PC-9 (cell line): ENCODE measurements around the gene IL1A. TPM values are rescaled to one million over a fixed set of nuclear protein-coding genes. Genes with fewer than 3 reads are reported as not detected.

Experiments
- BruUV-seq: library from RNA; stranded (reverse); fragments of 400-500 nt; replicated peaks from 2 replicates; lab custom pipeline; 2021; lab: Mats Ljungman, UMichigan
- CTCF ChIA-PET: fragments of 300-600 bp; sonication (Branson Sonifier 250); formaldehyde crosslinking; loops from one replicate; lab custom pipeline; 2022; ENCODE audit warnings: antibody characterized with exemption; lab: Charles Lee
- POLR2A ChIA-PET: fragments of 300-600 bp; sonication (Branson Sonifier 250); formaldehyde crosslinking; loops from one replicate; lab custom pipeline; 2022; ENCODE audit warnings: antibody characterized with exemption; ENCODE audit not compliant: unreplicated experiment; lab: Charles Lee
- DNase-seq, 2 experiments: peaks; one replicate each; pipeline versions ENCODE4 v3.0.0 to v3.0.0-alpha.2; 2015 to 2022; ENCODE audit warnings: mixed read lengths in 1 of 2
- H2AFZ ChIP-seq: fragments of 200-600 bp; sonication (generic); 2 replicates; pipeline ENCODE4 v1.8.1; 2017; ENCODE audit warnings: antibody characterized with exemption
- H3F3A ChIP-seq: fragments of 200-600 bp; sonication (generic); 2 replicates; pipeline ENCODE4 v1.8.1; 2017; ENCODE audit warnings: antibody characterized with exemption, mild to moderate bottlenecking, low read depth; ENCODE audit not compliant: insufficient read depth
- H3K27ac ChIP-seq: fragments of 200-600 bp; sonication (generic); 2 replicates; pipeline ENCODE4 v1.6.1; 2016; ENCODE audit warnings: mixed run types
- H3K27me3 ChIP-seq: fragments of 200-600 bp; sonication (generic); 2 replicates; pipeline ENCODE4 v1.6.1; 2016; ENCODE audit warnings: low read depth, mixed run types; ENCODE audit not compliant: insufficient read depth
- H3K36me3 ChIP-seq: fragments of 200-600 bp; sonication (generic); 2 replicates; pipeline ENCODE4 v1.6.1; 2016; ENCODE audit warnings: low read depth, mixed run types
- H3K4me1 ChIP-seq: fragments of 200-600 bp; sonication (generic); replicated peaks from 2 replicates; pipeline ENCODE4 v1.6.1; 2016; ENCODE audit warnings: mixed run types; ENCODE audit not compliant: insufficient read depth
- H3K4me2 ChIP-seq: fragments of 200-600 bp; sonication (generic); 2 replicates; pipeline ENCODE4 v1.6.1; 2017; ENCODE audit warnings: mixed run types
- H3K4me3 ChIP-seq: fragments of 200-600 bp; sonication (generic); 2 replicates; pipeline ENCODE4 v1.6.1; 2016; ENCODE audit warnings: mixed run types
- H3K79me2 ChIP-seq: fragments of 200-600 bp; sonication (generic); 2 replicates; pipeline ENCODE4 v1.6.1; 2017; ENCODE audit warnings: low read depth, mixed run types
- H3K9me2 ChIP-seq: fragments of 200-600 bp; sonication (generic); 2 replicates; pipeline ENCODE4 v1.8.1; 2017; ENCODE audit warnings: mild to moderate bottlenecking; ENCODE audit not compliant: insufficient read depth
- H3K9me3 ChIP-seq: fragments of 200-600 bp; sonication (generic); 2 replicates; pipeline ENCODE4 v1.8.1; 2016; ENCODE audit warnings: low read depth; ENCODE audit not compliant: insufficient read depth
- H4K20me1 ChIP-seq: fragments of 200-600 bp; sonication (generic); 2 replicates; pipeline ENCODE4 v1.8.1; 2017; ENCODE audit not compliant: insufficient read depth
- EZH2 ChIP-seq: fragments of 200-600 bp; sonication (generic); IDR thresholded peaks from 2 replicates; pipeline ENCODE4 v1.8.0; 2017; ENCODE audit warnings: antibody characterized with exemption, low read depth
- intact Hi-C: fragments of 100-400 bp; cut with micrococcal nuclease; formaldehyde crosslinking; loops from one replicate; pipeline ENCODE4 v1.10.0; 2022; ENCODE audit not compliant: unreplicated experiment
- total RNA-seq: library from RNA; stranded (reverse); gene quantifications from 2 replicates; pipeline ENCODE4 v1.2.3, GENCODE V29; 2021
- TF ChIP-seq, protein P1 (sequence below): fragments of 200-600 bp; sonication (generic); conservative IDR thresholded peaks from 2 replicates; pipeline ENCODE4 v1.6.1; 2017; ENCODE audit warnings: mixed run types, antibody characterized with exemption, mild to moderate bottlenecking, moderate library complexity

IL1A gene
- total RNA-seq, 1 experiment from 2014 or later = 0.55 TPM

DNA sequence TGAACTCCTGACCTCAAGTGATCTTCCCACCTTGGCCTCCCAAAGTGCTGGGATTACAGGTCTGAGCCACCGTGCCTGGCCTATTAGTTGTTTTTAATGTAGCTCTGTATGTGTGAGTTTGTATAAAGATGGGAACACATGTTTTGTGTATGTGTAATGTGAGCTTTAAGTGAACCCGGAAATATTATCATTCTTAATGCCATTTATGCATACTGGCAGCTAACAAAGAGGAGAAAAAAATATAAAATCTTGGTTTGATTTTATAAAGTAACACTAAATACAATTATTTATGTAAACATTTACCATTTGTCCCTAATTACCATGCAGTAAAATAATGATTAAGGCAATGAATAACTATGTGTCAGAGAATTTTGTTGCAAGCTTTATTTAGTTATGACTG, 10.7 kb downstream of the IL1A start:
- intact Hi-C loops = no loop called here
- POLR2A ChIA-PET = interaction anchor here (0.7 kb wide), 1 partner anchor 16 kb away, joined by 3 read pairs; no protein-coding TSS in a partner anchor
- Histone ChIP-seq H3K36me3 (no peaks in the 10 kb centered on the region), H4K20me1 (no peaks in the 10 kb centered on the region), H3K4me1 (peaks cover 4% of the 10 kb centered on the region; the same call in 1 of the 2 replicates), H2AFZ (no peak overlapping the region), H3K9me3 (no peaks in the 10 kb centered on the region; the same call in 1 of the 2 replicates), H3F3A (peaks cover 8% of the 10 kb centered on the region; the same call in 1 of the 2 replicates), H3K4me3 (no peak overlapping the region), H3K4me2 (no peak overlapping the region), H3K79me2 (no peaks in the 10 kb centered on the region), H3K27ac (no peak overlapping the region), H3K9me2 (no peaks in the 10 kb centered on the region), H3K27me3 (no peaks in the 10 kb centered on the region)
- DNase-seq = no peak
- TF ChIP-seq EZH2 = no peak
- no TSS peak for BruUV-seq
- CTCF ChIA-PET = no interaction called here

DNA sequence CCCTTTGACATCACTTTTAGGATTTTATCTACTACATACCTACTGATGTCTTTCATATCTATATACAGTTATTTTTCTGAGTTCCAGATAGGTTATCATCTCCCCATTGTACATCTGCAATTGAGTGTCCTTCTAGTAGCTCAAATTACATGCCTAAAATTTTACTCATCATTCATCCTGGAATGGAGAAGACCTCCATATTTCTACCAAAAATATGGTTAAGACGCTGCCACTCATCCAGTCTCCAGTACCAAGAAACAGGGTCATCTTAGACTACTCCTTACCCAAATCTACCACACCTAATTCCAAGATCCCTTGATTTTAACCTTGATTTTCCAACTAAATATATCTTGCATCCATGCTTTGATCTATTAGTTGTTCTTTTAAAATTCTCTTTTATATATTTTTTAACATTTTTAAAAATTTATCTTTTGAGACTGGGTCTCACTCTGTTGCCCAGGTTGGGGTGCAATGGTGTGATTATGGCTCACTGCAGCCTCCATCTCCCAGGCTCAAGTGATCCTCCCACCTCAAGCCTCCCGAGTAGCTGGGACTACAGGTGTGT, 11.3 kb downstream of the IL1A start:
- ChIA-PET CTCF (no interaction called here), POLR2A (interaction anchor here (0.6 to 0.7 kb wide), 2 partner anchors 16 to 371 kb away, joined by 3 to 4 read pairs; no protein-coding TSS in a partner anchor)
- no peaks in the 10 kb centered on the region; the same call in 1 of the 2 replicates for H3K9me3 ChIP-seq
- H3K9me2 ChIP-seq = no peaks in the 10 kb centered on the region
- no peak overlapping the region for H2AFZ ChIP-seq
- H3K4me1 ChIP-seq = peaks cover 5% of the 10 kb centered on the region
- no peak overlapping the region for H3K4me3 ChIP-seq
- TF ChIP-seq, protein P1, sequence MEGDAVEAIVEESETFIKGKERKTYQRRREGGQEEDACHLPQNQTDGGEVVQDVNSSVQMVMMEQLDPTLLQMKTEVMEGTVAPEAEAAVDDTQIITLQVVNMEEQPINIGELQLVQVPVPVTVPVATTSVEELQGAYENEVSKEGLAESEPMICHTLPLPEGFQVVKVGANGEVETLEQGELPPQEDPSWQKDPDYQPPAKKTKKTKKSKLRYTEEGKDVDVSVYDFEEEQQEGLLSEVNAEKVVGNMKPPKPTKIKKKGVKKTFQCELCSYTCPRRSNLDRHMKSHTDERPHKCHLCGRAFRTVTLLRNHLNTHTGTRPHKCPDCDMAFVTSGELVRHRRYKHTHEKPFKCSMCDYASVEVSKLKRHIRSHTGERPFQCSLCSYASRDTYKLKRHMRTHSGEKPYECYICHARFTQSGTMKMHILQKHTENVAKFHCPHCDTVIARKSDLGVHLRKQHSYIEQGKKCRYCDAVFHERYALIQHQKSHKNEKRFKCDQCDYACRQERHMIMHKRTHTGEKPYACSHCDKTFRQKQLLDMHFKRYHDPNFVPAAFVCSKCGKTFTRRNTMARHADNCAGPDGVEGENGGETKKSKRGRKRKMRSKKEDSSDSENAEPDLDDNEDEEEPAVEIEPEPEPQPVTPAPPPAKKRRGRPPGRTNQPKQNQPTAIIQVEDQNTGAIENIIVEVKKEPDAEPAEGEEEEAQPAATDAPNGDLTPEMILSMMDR = no peak
- TF ChIP-seq EZH2 = no peak
- BruUV-seq = no TSS peak
- no peaks in the 10 kb centered on the region for H3K36me3 ChIP-seq
- no peak overlapping the region for H3K27ac ChIP-seq
- no peak overlapping the region for H3K4me2 ChIP-seq
- H3F3A ChIP-seq = peaks cover 14% of the 10 kb centered on the region; the same call in 1 of the 2 replicates
- intact Hi-C loops = no loop called here
- H3K27me3 ChIP-seq = no peaks in the 10 kb centered on the region
- no peak for DNase-seq
- H4K20me1 ChIP-seq = no peaks in the 10 kb centered on the region
- no peaks in the 10 kb centered on the region for H3K79me2 ChIP-seq

DNA sequence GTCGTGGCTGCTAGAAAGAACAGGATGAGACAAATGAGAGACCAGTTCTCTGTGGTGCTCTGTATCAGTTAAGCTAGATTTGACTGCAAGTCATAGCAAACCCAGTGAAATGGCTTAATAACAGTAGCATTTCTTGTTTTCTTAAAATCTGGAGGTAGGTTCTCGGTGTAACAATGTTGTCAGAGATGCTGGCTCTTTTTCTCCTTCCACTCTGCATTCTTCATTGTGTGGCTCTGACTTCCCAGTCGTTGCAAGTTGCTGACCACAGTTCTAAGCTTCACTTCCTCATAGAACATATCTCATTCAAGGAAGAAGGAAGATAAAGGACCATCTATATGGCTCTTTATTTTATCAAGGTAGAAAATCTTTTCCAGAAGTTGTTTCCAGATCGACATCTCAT, 12.0 kb downstream of the IL1A start:
- Histone ChIP-seq H3F3A (peaks cover 19% of the 10 kb centered on the region; the same call in 1 of the 2 replicates), H3K9me3 (no peaks in the 10 kb centered on the region; the same call in 1 of the 2 replicates), H3K79me2 (no peaks in the 10 kb centered on the region), H3K4me2 (no peak overlapping the region), H3K27ac (no peak overlapping the region), H3K4me1 (peaks cover 5% of the 10 kb centered on the region), H4K20me1 (no peaks in the 10 kb centered on the region), H2AFZ (no peak overlapping the region), H3K36me3 (no peaks in the 10 kb centered on the region), H3K27me3 (no peaks in the 10 kb centered on the region), H3K9me2 (no peaks in the 10 kb centered on the region), H3K4me3 (no peak overlapping the region)
- ChIA-PET CTCF (no interaction called here), POLR2A (interaction anchor here (0.6 kb wide), 1 partner anchor 372 kb away, joined by 4 read pairs; no protein-coding TSS in a partner anchor)
- TF ChIP-seq, protein P1 = no peak
- TF ChIP-seq EZH2 = no peak
- BruUV-seq = no TSS peak
- intact Hi-C loops = no loop called here
- DNase-seq = no peak
